Tibial artery (tissue), 4 donors: ENCODE measurements around the gene DMGDH.
A peak's percentile ranks its signal among the peaks of the same experiment; 100 is the strongest.

ENCODE experiments used
- DNase-seq, 2 donors: peaks; one replicate each; pipeline ENCODE4 v3.0.0-alpha.2; 2019
- H3K27ac ChIP-seq, 2 donors: fragments of 200-600 bp; sonication (generic) in 1 of 2; 1 replicate in 1 of 2; 2 replicates in 1 of 2; pipeline ENCODE4 v1.5.1; 2018 to 2019; ENCODE audit warnings: mild to moderate bottlenecking in 1 of 2
- H3K27me3 ChIP-seq, 2 donors: fragments of 200-600 bp; sonication (generic) in 1 of 2; one replicate each; pipeline versions ENCODE4 v1.5.1 to v1.6.0; 2016 to 2019
- H3K36me3 ChIP-seq, 3 donors: fragments of 200-600 bp; sonication (generic) in 2 of 3; one replicate each; pipeline ENCODE4 v1.5.1; 2016 to 2019; ENCODE audit warnings: mild to moderate bottlenecking in 2 of 3
- H3K4me1 ChIP-seq, 4 donors: fragments of 200-600 bp; sonication (generic) in 2 of 4; 1 replicate in 3 of 4; 2 replicates in 1 of 4; pipeline ENCODE4 v1.5.1; 2016 to 2019
- H3K4me3 ChIP-seq, 2 donors: fragments of 200-600 bp; sonication (generic) in 1 of 2; 1 replicate in 1 of 2; 2 replicates in 1 of 2; pipeline ENCODE4 v1.5.1; 2018 to 2019; ENCODE audit warnings: mild to moderate bottlenecking in 2 of 2
- H3K9me3 ChIP-seq, 3 donors: fragments of 200-600 bp; sonication (generic) in 1 of 3; one replicate each; pipeline ENCODE4 v1.5.1; 2016 to 2019
- intact Hi-C: fragments of 100-400 bp; cut with DNase I; formaldehyde crosslinking; loops from one replicate; pipeline ENCODE4 v1.15.0; 2023; ENCODE audit warnings: low total_unique reads
- TF ChIP-seq, protein P1 (sequence below), 2 experiments: fragments of 200-600 bp in 1 of 2; fragments of 450-650 bp in 1 of 2; IDR thresholded peaks; one replicate each; pipeline ENCODE4 v1.5.1; 2017 to 2019; ENCODE audit warnings: antibody characterized with exemption in 2 of 2, mild to moderate bottlenecking in 1 of 2, moderate library complexity in 1 of 2

The DMGDH gene

DNA sequence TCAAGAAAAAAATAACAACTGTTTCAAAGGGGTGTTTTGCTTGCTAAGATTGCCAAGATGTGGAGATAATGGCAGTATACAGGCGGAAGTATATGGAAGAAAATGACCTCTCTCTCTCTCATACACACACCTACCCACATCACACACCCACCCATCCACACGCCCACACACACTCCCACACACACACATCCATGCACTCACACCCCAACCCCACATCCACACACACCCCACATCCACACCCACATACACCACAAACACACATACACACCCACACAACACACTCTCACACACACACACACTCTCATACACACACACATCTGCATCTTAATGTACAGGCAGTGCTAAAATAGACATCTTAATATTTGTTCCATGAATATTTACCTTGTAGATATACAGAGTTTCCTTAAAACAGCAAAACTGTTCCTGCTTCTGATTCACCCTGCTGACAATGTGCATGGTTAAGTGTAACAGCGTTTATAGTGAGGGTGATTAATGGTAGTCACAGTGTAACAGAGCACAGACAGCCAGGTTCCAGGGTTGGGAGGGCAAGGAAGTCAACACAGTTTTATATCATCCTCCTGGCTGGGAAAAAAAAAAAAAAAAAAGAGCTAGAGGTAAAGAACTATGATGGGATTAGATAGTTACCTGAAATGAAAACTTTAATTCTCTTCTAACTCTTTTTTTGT is 8.3 kb upstream of the DMGDH start:
- intact Hi-C loops, result no loop called here
- Histone ChIP-seq H3K27me3 (no peaks in the 10 kb centered on the region), H3K36me3 (peaks cover 0 to 6% (median 4%) of the 10 kb centered on the region in 3 donors), H3K4me3 (no peak overlapping the region), H3K4me1 (no peaks in the 10 kb centered on the region), H3K9me3 (peaks cover 0 to 4% (median 0%) of the 10 kb centered on the region in 3 donors), H3K27ac (no peak overlapping the region)
- DNase-seq, result no peak
- TF ChIP-seq, protein P1, sequence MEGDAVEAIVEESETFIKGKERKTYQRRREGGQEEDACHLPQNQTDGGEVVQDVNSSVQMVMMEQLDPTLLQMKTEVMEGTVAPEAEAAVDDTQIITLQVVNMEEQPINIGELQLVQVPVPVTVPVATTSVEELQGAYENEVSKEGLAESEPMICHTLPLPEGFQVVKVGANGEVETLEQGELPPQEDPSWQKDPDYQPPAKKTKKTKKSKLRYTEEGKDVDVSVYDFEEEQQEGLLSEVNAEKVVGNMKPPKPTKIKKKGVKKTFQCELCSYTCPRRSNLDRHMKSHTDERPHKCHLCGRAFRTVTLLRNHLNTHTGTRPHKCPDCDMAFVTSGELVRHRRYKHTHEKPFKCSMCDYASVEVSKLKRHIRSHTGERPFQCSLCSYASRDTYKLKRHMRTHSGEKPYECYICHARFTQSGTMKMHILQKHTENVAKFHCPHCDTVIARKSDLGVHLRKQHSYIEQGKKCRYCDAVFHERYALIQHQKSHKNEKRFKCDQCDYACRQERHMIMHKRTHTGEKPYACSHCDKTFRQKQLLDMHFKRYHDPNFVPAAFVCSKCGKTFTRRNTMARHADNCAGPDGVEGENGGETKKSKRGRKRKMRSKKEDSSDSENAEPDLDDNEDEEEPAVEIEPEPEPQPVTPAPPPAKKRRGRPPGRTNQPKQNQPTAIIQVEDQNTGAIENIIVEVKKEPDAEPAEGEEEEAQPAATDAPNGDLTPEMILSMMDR (IDR thresholded peaks at IDR 0.05), result no peak

DNA sequence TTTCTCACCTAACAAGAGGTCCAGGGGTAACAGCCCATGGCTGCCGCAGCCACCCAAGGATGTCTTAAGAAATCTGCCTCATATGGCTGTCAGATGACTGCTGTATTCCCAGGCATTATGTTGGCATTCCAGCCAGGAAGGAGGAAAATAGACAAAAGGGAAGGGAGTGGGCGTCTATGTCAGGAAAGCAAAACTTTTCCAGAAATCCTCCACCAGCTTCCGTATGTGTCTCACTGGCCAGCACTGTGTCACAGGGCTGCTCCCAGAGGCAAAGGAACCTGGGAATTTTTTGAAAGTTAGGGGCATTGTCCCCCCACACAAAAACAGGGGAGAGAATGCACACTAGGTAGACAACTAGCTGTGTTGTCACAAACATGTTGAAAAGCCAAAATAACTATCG is 7.3 kb upstream of the DMGDH start:
- Histone ChIP-seq H3K4me3 (no peak overlapping the region), H3K9me3 (peaks cover 0 to 4% (median 0%) of the 10 kb centered on the region in 3 donors), H3K36me3 (peaks cover 0 to 6% (median 4%) of the 10 kb centered on the region in 3 donors), H3K27ac (no peak overlapping the region), H3K4me1 (no peaks in the 10 kb centered on the region), H3K27me3 (no peaks in the 10 kb centered on the region)
- intact Hi-C loops, result no loop called here
- DNase-seq, result no peak
- TF ChIP-seq, protein P1 (IDR thresholded peaks at IDR 0.05), result no peak

DNA sequence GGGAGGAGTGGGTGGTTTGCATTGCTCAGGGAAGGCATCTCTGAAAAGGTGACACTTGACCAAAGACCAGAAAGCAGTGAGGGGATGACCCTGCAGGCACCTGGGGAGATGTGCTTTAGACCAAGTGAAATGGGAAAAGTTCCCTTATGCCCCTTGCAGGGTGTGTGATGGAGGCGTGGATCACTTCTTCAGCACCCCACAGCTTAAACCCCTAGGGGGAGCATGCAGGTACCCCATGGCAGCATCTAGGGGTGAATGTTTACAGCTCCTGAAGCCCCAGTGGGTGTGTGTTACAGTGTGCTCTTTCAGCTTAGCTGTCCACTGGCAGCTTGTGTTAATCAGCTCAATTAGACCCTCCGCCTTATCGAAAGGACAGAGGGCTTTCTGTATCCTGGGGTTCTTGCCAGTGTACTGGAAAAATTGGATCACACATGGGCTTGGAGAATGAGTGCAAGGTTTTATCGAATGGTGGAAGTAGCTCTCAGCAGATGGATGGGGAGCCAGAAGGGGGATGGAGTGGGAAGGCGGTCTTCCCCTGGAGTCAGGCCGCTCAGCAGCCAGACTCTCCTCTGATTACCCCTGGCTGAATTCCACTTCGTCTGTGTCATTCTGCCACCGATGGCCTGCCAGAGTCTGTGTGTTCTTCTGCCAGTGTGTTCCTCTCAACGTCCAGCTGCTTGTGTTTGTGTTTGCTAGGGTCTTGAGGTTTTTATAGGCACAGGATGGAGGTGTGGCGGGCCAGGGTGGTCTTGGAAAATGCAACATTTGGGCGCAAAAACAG is 6.4 kb upstream of the DMGDH start:
- Histone ChIP-seq H3K27me3 (no peaks in the 10 kb centered on the region), H3K36me3 (peaks cover 0 to 3% (median 1%) of the 10 kb centered on the region in 3 donors), H3K27ac (no peak overlapping the region), H3K4me3 (no peak overlapping the region), H3K9me3 (peaks cover 0 to 4% (median 0%) of the 10 kb centered on the region in 3 donors), H3K4me1 (no peaks in the 10 kb centered on the region)
- TF ChIP-seq, protein P1 (IDR thresholded peaks at IDR 0.05), result no peak
- intact Hi-C loops, result no loop called here
- no peak for DNase-seq

- Histone ChIP-seq H3K27me3 (peaks cover 0 to 3% of the 10 kb centered on the region in 2 donors), H3K36me3 (no peaks in the 10 kb centered on the region), H3K27ac (no peak overlapping the region), H3K9me3 (peaks cover 0 to 4% (median 0%) of the 10 kb centered on the region in 3 donors), H3K4me1 (peaks cover 0 to 3% (median 0%) of the 10 kb centered on the region in 4 donors), H3K4me3 (no peak overlapping the region)
- TF ChIP-seq, protein P1 (IDR thresholded peaks at IDR 0.05), result no peak
- no peak for DNase-seq
- intact Hi-C loops, result no loop called here
Measured at GRCh38 chr5:79074641-79075040, 5.2 kb upstream of the DMGDH start.

DNA sequence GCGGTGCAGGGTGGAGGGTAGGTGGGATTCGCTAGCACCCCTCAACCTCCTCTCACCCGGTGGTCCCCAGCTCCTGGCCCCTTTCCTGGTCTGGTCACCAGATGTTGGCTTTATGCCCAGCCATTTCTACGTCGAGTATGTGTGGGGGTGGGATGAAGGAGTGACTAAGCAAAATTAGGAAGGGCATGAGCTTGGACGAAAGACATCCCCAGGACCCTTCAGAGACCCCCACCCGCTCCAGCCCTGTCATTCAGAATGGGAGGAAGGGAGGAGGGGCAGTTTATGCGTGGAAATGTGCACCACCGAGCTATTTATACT is 835 bp upstream of the DMGDH start:
- no peaks in the 10 kb centered on the region for H3K36me3 ChIP-seq
- DNase-seq, result peak in 1 of 2 donors; percentile 65
- H3K4me1 ChIP-seq, result peaks cover 0 to 4% (median 1%) of the 10 kb centered on the region in 4 donors
- H3K27ac ChIP-seq, result peak overlapping the region in 1 of 2 donors; percentile 67
- peaks cover 0 to 4% (median 0%) of the 10 kb centered on the region in 3 donors for H3K9me3 ChIP-seq
- intact Hi-C loops, result no loop called here
- H3K27me3 ChIP-seq, result peaks cover 0 to 9% of the 10 kb centered on the region in 2 donors
- TF ChIP-seq, protein P1 (IDR thresholded peaks at IDR 0.05), result no peak
- peak overlapping the region; percentile 55 for H3K4me3 ChIP-seq
